Sigmoid colon (tissue), 4 donors: ENCODE data around the gene WDR1.
A peak's percentile ranks its signal among the peaks of the same experiment; 100 is the strongest.

Source experiments
- CTCF ChIP-seq, 4 experiments: fragments of 450-650 bp in 3 of 4; fragments of 200-600 bp in 1 of 4; IDR thresholded peaks; one replicate each; pipeline ENCODE4 v1.5.1; 2016 to 2019; ENCODE audit warnings: antibody characterized with exemption in 4 of 4, mild to moderate bottlenecking in 3 of 4, moderate library complexity in 2 of 4
- POLR2A ChIP-seq, 2 donors: fragments of 450-650 bp; IDR thresholded peaks; one replicate each; pipeline ENCODE4 v1.6.1; 2016; ENCODE audit warnings: antibody characterized with exemption in 2 of 2, mild to moderate bottlenecking in 2 of 2, moderate library complexity in 2 of 2
- POLR2AphosphoS5 ChIP-seq, 4 donors: sonication (generic); formaldehyde crosslinking; IDR thresholded peaks; one replicate each; pipeline ENCODE4 v1.6.1; 2017; ENCODE audit warnings: antibody characterized with exemption in 4 of 4

- TF ChIP-seq POLR2A (IDR thresholded peaks at IDR 0.05) (no peak), CTCF (IDR thresholded peaks at IDR 0.05) (no peak), POLR2AphosphoS5 (IDR thresholded peaks at IDR 0.05) (peak in 2 of 4 donors; percentile 18 to 58)
Measured at GRCh38 chr4:10104211-10104990, 12.2 kb downstream of the WDR1 start.
